Tibial nerve (tissue), 4 donors: ENCODE measurements around the gene CCDC85B.
"Not testable (repeated sequence)": the region's sequence is repeated elsewhere in the genome, so short reads cannot be mapped to it uniquely, and the experiment has no call there.

Source experiments
- CTCF ChIP-seq, 5 experiments: fragments of 200-600 bp in 3 of 5; fragments of 450-650 bp in 2 of 5; sonication (generic) in 3 of 5; IDR thresholded peaks; one replicate each; pipeline ENCODE4 v1.5.1; 2016 to 2019; ENCODE audit warnings: antibody characterized with exemption in 5 of 5, mild to moderate bottlenecking in 3 of 5, moderate library complexity in 2 of 5
- EP300 ChIP-seq, 2 donors: sonication (generic); formaldehyde crosslinking; IDR thresholded peaks; one replicate each; pipeline ENCODE4 v1.6.1; 2017; ENCODE audit warnings: antibody characterized with exemption in 2 of 2, mild to moderate bottlenecking in 1 of 2

DNA sequence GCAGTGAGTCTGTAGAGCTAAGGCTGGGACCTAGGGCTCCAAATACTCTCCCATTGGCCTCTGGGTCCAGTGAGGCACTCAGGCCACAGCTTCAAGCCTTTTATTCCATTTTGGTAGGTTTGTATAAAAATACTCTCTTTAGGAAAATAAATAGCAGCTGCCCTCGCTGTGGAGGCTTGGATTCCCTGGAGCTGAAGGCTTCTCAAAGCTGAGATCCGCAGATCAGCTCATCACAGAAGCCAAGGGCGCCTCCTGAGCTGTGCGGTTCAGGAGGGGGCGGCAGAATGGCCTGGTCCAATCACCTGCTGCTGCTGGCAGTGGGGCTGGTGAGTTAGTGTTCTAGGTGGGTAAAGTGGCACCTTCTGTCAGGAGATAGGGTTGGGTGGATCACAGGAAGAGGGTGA, 1.7 kb downstream of the CCDC85B start:
- TF ChIP-seq CTCF, EP300 (IDR thresholded peaks at IDR 0.05): not testable (repeated sequence)
